GM21528 (cell line): ENCODE results near the gene RFC3.

ENCODE experiments used
- ATAC-seq: cut with Tn5 transposase; IDR thresholded peaks from one replicate; pipeline ENCODE4 v1.9.1; 2021; ENCODE audit warnings: mild to moderate bottlenecking, moderate library complexity; ENCODE audit not compliant: unreplicated experiment, low FRiP score

The RFC3 gene

DNA sequence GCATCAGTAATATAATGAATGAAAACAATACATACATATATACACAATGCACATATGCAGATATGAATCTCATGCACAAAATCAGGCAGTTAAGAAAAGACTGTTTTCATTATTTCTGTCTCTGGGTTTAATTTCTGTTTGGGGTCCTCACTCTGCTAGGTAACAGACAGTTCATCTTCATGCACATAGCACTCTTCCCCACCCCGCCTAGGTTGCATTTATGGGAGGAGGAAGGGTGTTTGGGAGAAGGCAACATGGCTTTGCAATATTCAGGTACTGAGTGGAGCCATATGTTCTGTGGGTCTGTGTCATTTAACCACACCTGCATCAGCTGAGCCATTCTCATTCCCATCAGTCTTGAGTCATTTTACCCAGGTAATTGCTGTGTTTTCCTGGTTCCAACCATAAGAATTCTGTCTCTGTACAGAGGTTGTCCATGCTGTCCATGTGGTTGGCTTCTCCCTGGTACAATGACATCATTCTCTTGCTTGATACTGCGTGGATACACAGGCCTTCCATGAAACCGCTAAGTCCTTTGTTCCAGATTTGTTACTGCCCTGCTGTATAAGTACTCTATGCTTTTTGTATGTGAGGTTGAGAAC lies 45.3 kb downstream of the RFC3 start:
- ATAC-seq = no peak

DNA sequence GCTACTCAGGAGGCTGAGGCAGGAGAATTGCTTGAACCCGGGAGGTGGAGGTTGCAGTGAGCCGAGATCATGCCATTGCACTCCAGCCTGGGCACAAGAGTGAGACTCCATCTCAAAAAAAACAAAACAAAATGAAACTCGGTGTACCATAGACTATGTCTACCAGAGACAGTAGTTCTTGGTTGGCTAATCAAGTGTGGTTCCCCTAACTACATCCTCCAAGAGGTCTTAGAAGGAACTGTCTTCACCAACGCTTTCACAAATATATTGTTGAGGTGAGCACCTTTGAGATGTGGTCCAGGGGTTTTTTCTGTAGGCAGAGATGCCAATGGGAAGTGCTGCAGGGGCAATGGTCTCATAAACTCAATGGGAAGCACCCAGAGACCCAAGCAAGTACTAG lies 48.0 kb downstream of the RFC3 start:
- ATAC-seq = peak; percentile 71

DNA sequence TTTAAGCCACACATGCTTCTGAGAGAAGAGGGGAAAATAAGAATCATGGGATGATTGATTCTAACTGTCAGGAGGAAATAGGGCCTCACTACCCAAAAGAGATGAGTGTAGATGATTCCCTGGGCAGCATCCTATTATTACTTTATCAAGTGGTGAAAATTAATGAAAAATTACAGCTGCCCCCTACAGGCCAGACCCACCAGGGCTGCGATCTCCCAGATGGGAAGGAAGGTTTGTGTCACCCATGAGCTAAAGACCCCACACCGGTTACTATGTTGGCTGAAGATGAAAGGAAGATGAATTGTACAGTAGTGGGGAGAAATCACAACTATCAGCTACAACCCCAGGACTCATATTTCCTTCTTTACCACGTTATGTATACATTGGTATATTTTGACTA lies 49.5 kb downstream of the RFC3 start:
- no peak for ATAC-seq

DNA sequence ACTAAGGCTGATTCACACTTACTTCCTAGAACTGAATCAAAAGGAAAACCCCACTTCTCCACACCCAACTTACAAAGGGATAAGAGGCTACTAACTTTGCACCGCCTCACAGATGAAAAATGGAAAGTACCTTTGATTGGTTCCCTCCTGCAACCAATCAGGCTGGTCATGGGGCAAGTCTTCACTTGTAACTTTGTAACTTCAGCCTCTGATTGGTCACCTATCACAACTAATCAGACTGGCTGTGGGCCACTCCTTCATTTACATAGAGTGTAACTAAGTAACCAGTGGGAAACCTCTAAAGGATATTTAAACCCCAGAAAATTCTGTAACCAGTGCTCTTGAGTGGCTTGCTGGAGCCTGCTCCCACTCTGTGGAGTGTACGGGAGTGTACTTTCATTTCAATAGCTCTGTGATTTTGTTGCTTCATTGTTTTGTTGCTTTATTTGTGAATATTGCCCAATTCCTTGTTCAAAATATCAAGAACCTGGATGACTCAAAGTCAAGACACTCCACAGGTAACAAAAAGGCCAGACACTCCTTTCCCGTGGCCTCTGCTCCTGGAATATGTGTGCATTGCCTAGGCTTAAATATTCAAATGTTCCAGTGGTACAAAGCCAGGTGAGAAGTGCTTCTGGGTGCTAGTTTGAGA lies 50.5 kb downstream of the RFC3 start:
- no peak for ATAC-seq

DNA sequence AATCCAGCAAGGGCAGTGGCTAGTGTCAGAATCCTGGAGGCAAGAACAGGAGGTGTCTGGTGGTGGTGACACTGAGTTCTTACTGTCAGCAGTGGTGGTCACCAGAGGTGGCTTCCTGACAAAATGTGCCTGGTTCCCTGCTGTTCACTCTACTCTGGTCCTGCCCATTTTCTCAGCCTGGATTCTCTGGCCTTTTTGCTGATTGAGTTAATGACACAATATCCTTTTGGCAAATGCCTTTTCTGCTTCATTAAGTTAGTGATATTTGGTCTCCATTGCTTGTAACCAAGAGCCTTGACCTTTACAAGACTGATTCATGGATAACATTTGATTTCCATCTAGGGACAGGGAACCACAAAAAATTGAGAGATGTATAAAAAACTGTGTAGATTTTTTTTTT lies 51.1 kb downstream of the RFC3 start:
- no peak for ATAC-seq

DNA sequence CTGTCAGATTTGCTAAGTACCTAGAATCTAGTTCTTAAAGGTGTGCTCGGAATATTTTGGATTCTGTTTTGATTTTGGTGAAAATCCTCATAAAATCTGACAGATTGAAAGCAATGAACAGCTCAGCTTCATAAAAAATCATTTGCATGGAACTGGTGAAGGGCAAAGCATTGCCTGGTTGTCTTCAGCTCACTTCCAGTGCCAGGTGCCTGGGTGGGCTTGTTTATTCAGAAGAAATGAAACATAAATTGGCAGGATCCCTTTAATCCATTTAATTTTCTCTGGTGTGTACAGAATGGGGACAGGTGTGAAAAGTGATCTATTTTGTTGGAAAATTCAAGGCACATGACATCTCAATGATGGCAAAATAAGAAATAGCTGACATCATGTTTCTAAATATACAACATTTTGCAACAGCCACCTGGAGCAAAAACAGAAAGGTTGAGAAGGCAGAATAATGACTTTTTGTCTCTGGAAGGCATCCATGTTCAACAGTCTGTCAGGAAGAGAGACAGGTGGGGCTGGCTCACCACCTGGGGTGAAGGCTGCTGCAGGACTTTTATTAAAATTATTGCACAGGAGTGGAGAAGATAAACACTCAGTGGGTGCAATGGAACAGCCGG lies 52.2 kb downstream of the RFC3 start:
- ATAC-seq = no peak

DNA sequence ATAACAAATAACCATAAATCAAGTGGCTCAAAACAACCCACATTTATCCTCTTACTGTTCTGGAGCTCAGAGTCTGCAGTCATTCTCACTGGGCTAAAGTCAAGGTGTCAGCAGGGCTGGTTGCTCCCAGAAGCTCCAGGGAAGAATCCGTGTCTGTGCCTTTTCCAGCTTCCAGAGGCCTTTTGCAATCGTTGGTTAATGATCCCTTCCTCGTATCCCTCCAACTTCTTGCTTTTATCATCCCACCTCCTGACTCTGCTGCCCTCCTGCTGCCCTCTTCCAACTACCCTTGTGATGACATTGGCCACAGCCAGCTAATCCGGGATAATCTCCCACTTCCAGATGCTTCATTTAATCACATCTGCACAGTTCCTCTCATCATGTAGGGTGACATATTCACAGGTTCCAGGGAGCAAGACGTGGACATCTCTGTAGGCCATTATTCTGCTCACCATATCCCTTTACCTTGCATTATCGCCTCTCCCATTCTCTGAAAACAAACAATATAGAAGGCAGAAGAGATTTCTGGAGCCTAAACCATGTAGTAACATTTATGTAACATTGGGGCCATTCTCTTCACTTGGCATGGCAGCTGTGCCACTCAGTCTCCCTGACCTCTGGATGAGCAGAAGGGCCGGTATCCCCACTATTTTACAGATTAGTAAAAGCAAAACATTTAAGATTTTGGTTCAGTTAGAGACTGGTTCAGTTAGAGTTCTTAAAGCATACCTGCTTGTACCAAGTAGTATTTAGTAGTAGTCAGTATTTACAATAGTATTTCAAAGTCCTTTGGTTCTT lies 53.5 kb downstream of the RFC3 start:
- no peak for ATAC-seq

DNA sequence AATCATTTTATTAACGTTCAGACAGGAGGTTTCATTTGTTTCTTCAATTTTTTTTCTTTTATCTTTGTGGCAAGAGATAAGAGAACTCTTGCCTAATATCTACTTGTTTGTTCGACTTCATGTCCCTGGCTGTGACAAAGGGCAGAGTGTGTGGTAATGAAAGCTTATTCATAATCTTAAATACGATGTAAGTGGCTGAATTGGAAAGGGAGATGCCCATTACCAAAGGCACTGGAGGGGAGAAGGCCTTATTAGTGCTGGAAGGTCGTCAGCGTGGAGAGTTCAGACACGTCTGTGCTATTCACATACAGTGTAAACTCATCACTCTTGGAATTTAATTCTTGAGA lies 54.0 kb downstream of the RFC3 start:
- no peak for ATAC-seq

DNA sequence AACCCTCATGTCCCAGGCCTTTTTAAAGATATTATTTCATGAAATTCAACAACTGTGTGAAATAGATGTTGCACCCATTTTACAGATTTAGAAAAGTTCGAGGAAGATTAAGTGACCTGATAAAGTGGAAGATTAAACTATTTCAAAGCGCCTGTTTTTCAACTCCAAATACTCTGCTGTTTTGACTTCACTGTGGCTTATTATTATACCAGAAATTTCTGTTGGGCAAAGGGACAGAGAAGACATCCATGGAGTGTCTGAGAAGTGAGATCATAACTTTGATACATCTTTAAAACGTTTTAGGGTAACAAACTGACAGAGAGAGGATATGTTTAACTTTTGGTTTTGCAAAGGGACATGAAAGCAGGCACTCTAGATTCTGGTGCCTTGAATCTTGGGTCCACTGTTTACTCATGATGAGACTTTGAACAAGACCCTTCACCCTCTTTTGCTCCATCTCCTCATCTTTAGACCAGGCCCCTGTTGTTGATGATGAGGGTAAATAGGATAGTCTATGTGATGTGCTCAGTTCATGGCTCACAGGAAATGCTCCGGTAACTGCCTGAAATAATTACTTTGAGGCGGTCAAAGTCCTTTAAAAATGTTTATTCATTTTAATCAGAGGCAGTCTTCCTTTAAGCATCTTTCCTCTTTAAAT lies 55.4 kb downstream of the RFC3 start:
- no peak for ATAC-seq

DNA sequence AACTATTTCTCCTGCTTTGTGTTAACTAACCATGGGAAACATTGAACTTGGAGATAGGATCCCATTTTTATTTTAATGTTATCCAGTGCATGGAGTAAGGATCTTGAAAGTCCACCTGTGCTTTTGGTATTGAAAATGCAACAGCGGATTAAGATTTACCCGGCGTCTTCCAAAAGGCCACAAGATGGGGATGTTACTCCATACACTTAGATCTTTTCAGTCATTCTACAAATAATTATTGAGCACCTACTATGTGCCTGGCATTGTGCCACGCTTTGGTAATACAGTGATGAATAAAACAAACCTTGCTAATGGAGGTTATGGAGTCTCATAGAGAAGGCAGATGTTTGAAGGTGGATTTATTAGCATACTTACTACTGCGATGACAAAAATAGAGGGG lies 56.9 kb downstream of the RFC3 start:
- no peak for ATAC-seq

DNA sequence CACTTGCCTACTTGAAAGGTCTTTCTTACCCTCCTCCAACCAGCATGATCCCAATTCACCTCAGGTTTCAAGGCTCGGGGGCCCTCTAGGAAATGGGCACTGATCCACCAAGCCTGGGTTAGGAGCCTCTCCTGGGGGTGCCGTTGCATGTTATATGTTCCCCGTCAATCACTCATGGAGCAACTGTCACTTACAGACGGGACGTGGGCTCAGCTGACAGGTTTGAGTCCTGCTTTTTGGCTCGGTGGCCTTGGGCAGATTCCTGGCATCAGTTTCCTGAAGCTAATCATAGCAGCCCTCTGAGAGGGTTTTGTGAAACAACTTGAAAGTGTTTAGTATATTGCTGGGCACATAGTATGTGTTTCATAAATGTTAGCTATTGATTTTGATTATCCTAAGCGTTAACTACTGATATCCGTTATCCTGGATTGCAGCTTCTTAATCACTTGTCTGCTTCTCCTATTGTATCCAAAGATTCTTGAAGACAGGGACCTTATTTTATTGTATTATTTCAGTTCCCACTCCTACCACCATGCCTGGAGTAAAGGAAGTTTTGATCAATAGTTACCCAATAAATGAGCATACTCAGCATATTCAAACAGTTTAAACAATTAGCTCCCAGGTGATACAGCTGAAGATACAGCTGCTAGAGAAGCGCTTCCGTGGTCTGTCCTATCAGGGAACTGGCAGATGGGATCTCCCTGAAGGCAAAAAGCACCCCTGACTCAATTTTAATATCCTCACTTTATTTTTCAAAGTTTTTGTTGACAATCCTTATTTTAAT lies 57.9 kb downstream of the RFC3 start:
- ATAC-seq = no peak

DNA sequence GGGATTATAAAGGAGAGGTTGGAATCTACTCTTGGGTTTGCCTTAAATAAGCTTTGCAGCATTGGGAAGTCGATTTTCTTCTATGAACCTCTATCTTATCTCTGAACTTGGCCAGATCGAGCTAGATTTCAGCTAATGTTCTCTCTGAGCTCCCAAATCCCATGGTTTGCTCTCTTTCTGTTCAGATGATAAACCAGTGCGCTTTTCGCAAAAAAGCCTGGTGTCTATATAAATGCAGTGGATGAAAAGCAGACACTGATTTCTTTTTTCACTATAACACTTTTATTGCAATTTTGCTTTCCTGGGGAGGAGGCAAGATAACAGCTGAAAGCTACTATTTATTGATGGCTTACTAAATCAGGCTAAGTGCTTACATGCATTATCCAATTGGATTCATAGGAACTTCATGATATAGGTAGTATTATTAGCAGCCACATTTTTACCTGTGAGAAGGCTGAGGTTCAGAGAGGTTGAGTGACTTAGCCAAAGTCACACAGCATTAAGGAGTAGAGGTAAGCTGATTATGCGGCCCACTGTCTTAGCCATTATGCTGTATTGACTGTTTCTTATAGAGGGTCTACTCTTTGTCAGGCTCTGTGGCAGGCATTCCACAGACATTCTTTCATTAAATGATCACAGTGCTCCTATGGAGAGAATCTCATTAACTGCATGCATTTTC lies 58.9 kb downstream of the RFC3 start:
- ATAC-seq = no peak

DNA sequence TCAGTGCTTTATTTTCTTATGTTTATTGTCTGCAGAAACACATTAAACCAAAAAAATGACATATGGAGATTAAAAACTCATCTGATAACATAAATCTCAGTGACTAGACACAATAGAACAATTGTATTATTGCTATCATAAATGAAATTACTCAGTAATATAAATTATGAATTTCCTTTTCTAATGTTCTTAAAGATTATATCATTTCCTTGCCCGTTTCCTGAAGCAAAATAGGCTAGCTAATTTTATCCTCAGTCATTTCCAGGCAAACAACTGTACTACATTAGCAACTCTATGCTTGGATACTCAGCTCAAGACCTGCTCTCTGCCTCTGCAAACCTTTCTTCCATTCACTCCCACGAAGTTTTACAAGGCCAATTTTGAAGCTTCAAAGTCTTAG lies 61.2 kb downstream of the RFC3 start:
- no peak for ATAC-seq

DNA sequence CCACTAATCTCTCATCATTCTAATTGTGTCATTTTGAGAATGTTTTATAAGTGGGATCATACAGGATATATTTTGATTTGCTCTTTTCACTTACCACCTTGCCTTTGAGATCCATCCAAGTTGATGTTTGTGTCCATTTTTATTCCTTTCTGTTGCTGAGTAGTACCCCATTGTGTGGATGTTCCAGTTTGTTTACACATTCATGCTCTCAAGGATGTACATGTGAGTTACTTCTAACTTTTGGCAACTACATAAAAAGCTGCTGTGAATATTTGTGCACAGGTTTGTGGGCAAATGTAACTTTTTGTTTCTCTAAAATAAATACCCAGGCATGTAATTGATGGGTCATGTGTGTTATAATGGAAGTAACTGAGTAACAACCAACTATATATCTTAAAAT lies 64.9 kb downstream of the RFC3 start:
- no peak for ATAC-seq

DNA sequence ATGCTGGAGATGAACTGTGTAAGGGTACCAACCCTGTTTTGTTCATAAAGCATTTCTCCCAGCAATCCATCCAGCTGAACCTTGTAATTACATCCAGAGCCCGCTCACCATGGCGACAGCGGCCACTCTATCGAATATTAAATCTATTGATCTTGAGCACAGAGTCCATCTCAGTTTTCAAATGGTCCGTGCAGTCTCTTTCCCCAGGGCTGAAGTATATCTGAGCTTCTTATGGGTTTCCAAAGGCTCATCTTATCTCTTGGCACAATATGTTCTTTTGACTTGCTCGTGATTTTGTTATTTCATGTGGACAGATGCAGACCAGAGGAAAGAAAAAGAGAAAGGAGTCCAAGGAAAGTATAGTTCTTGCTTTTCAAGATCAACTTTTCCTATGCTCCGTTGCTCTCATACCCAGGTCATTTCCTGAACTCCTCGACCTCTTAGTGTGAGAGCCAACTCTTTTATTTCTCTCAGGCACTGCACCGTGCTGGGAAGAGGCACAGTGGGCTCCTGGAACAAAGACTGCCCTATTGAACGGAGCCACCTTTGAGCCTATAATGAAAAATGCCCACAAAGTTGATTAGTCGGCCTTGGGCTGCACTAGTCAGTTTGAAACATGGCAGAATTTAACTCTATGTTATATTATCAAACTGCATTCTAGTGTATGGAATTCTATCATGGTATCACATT lies 66.7 kb downstream of the RFC3 start:
- no peak for ATAC-seq
